Measurements from ENCODE around the gene PLXNC1.

- TF ChIP-seq CTCF (IDR thresholded peaks at IDR 0.05; ENCODE audit: low read length) (no peak), EZH2 (IDR thresholded peaks at IDR 0.05; ENCODE audit: borderline replicate concordance, low read length) (no peak)
These were observed 43.4 kb downstream of the PLXNC1 start for GRCh38 chr12:94191811-94192210.

All from OCI-LY1 (cell line).